Subcutaneous adipose tissue (tissue), 4 donors: ENCODE measurements around the gene RANGAP1. TPM values are rescaled to one million over a fixed set of nuclear protein-coding genes. Genes with fewer than 3 reads are reported as not detected.

Experiments used
- CTCF ChIP-seq: fragments of 450-650 bp; IDR thresholded peaks from one replicate; pipeline ENCODE4 v1.5.1; 2016; ENCODE audit warnings: low read depth, mild to moderate bottlenecking, control low read depth, antibody characterized with exemption, moderate library complexity
- total RNA-seq, 4 donors: library from RNA; depleted of rRNA; stranded (reverse); fragments of >200 nt; gene quantifications; one replicate each; pipeline ENCODE4 v1.1.0, GENCODE V29; 2016

RANGAP1 gene
- total RNA-seq, 4 donors from 2014 or later: 21.0 to 32.8 (median 28.4) TPM

GRCh38 chr22:41296826-41297667 is 11.1 kb upstream of the RANGAP1 start:
- TF ChIP-seq CTCF: no peak

GRCh38 chr22:41290262-41291221 is 4.6 kb upstream of the RANGAP1 start:
- no peak for TF ChIP-seq CTCF

- no peak for TF ChIP-seq CTCF
These were observed 3.7 kb upstream of the RANGAP1 start for GRCh38 chr22:41289671-41290070.

- TF ChIP-seq CTCF: no peak
These were observed 2.4 kb upstream of the RANGAP1 start for GRCh38 chr22:41288245-41288946.

- no peak for TF ChIP-seq CTCF
These were observed 678 bp upstream of the RANGAP1 start for GRCh38 chr22:41286639-41287091.

GRCh38 chr22:41285441-41285819 is 557 bp downstream of the RANGAP1 start:
- TF ChIP-seq CTCF: no peak

DNA sequence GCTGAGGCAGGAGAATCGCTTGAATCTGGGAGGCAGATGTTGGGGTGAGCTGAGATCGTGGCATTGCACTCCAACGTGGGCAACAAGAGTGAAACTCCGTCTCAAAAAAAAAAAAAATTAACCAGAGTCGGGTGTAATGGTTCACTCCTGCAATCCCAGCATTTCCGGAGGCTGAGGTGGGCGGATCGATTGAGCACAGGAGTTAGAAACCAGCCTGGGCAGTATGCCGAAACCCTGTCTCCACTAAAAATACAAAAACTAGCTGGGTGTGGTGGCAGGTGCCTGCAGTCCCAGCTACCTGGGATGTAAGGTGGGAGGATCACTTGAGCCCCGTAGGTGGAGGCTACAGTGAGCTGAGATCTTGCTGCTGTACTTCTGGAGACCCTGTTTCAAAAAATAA is 1.5 kb downstream of the RANGAP1 start:
- no peak for TF ChIP-seq CTCF
